Endothelial cell (in vitro differentiated cells): ENCODE results near the gene OGFOD2. TPM values are rescaled to one million over a fixed set of nuclear protein-coding genes. Genes with fewer than 3 reads are reported as not detected.

Experiments used
- DNase-seq: peaks from one replicate; pipeline ENCODE4 v3.0.0; 2021; ENCODE audit warnings: low spot score
- H3K27ac Mint-ChIP-seq: one replicate; pipeline ENCODE4 v1.8.0; 2021; ENCODE audit warnings: mixed read lengths, inconsistent platforms; ENCODE audit not compliant: unreplicated experiment
- H3K27me3 Mint-ChIP-seq: one replicate; pipeline ENCODE4 v1.8.0; 2021; ENCODE audit warnings: mild to moderate bottlenecking, moderate library complexity, mixed read lengths, inconsistent platforms; ENCODE audit not compliant: unreplicated experiment
- H3K36me3 Mint-ChIP-seq: one replicate; pipeline ENCODE4 v1.8.0; 2021; ENCODE audit warnings: mild to moderate bottlenecking, low read depth, mixed read lengths, inconsistent platforms; ENCODE audit not compliant: unreplicated experiment
- H3K4me1 Mint-ChIP-seq: one replicate; pipeline ENCODE4 v1.8.0; 2021; ENCODE audit warnings: mild to moderate bottlenecking, mixed read lengths, inconsistent platforms; ENCODE audit not compliant: unreplicated experiment
- H3K4me3 Mint-ChIP-seq: one replicate; pipeline ENCODE4 v1.8.0; 2021; ENCODE audit warnings: mild to moderate bottlenecking, mixed read lengths, inconsistent platforms; ENCODE audit not compliant: unreplicated experiment
- H3K9me3 Mint-ChIP-seq: one replicate; pipeline ENCODE4 v1.8.0; 2021; ENCODE audit warnings: mixed read lengths, inconsistent platforms; ENCODE audit not compliant: unreplicated experiment
- CTCF ChIP-seq: fragments of 200-600 bp; sonication (generic); IDR thresholded peaks from one replicate; pipeline ENCODE4 v1.5.0; 2021; ENCODE audit warnings: antibody characterized with exemption; ENCODE audit not compliant: unreplicated experiment
- total RNA-seq: library from RNA; stranded (reverse); fragmentation: NEBNext Ultra II Directional; extraction: Animal tissue kit (Norgen Biotek cat#: 25700); gene quantifications from one replicate; pipeline ENCODE4 v1.2.1, GENCODE V29; 2021; ENCODE audit not compliant: unreplicated experiment

The OGFOD2 gene
- total RNA-seq, 1 donor from 2014 or later: 10.4 TPM

- Mint-ChIP-seq H3K4me3 (no peak overlapping the region), H3K9me3 (no peaks in the 10 kb centered on the region), H3K36me3 (no peaks in the 10 kb centered on the region), H3K4me1 (no peaks in the 10 kb centered on the region), H3K27ac (no peak overlapping the region), H3K27me3 (peaks cover 2% of the 10 kb centered on the region)
- no peak for TF ChIP-seq CTCF
- no peak for DNase-seq
Measured at GRCh38 chr12:122956035-122956434, 19.0 kb upstream of the OGFOD2 start.

- Mint-ChIP-seq H3K4me3 (no peak overlapping the region), H3K27me3 (no peaks in the 10 kb centered on the region), H3K9me3 (no peaks in the 10 kb centered on the region), H3K36me3 (no peaks in the 10 kb centered on the region), H3K4me1 (no peaks in the 10 kb centered on the region), H3K27ac (no peak overlapping the region)
- DNase-seq: no peak
- TF ChIP-seq CTCF: no peak
Measured at GRCh38 chr12:122958198-122958888, 16.7 kb upstream of the OGFOD2 start.

GRCh38 chr12:122959566-122960192 lies 15.4 kb upstream of the OGFOD2 start:
- H3K27ac Mint-ChIP-seq: no peak overlapping the region
- H3K27me3 Mint-ChIP-seq: peaks cover 2% of the 10 kb centered on the region
- no peak for DNase-seq
- H3K9me3 Mint-ChIP-seq: no peaks in the 10 kb centered on the region
- H3K36me3 Mint-ChIP-seq: no peaks in the 10 kb centered on the region
- no peaks in the 10 kb centered on the region for H3K4me1 Mint-ChIP-seq
- no peak overlapping the region for H3K4me3 Mint-ChIP-seq
- TF ChIP-seq CTCF: no peak

GRCh38 chr12:122960193-122960569 lies 14.9 kb upstream of the OGFOD2 start:
- Mint-ChIP-seq H3K9me3 (no peaks in the 10 kb centered on the region), H3K27ac (no peak overlapping the region)

More at GRCh38 chr12:122960193-122960569, 14.9 kb upstream of the OGFOD2 start:
- Mint-ChIP-seq H3K4me1 (no peaks in the 10 kb centered on the region), H3K27me3 (peaks cover 2% of the 10 kb centered on the region), H3K4me3 (no peak overlapping the region), H3K36me3 (no peaks in the 10 kb centered on the region)
- no peak for DNase-seq
- no peak for TF ChIP-seq CTCF
